ENCODE results near the gene SLC7A11.
"Not testable (repeated sequence)": the region's sequence is repeated elsewhere in the genome, so short reads cannot be mapped to it uniquely, and the experiment has no call there.

The SLC7A11 gene

GRCh38 chr4:138210576-138210975 is 31.6 kb downstream of the SLC7A11 start:
- not testable (repeated sequence) for DNase-seq (ENCODE audit: low read depth in 2 of 2, low spot score in 1 of 2)

GRCh38 chr4:138209094-138209493 is 33.1 kb downstream of the SLC7A11 start:
- no peak for DNase-seq (ENCODE audit: low read depth in 2 of 2, low spot score in 1 of 2)

GRCh38 chr4:138205531-138206233 is 36.5 kb downstream of the SLC7A11 start:
- no peak for DNase-seq (ENCODE audit: low read depth in 2 of 2, low spot score in 1 of 2)

- no peak for DNase-seq (ENCODE audit: low read depth in 2 of 2, low spot score in 1 of 2)
These were observed 37.6 kb downstream of the SLC7A11 start for GRCh38 chr4:138204507-138204906.

- DNase-seq (ENCODE audit: low read depth in 2 of 2, low spot score in 1 of 2), result no peak
These were observed 39.5 kb downstream of the SLC7A11 start for GRCh38 chr4:138202686-138203085.

- DNase-seq (ENCODE audit: low read depth in 2 of 2, low spot score in 1 of 2), result no peak
These were observed 41.9 kb downstream of the SLC7A11 start for GRCh38 chr4:138200236-138200590.

- DNase-seq (ENCODE audit: low read depth in 2 of 2, low spot score in 1 of 2), result no peak
These were observed 42.4 kb downstream of the SLC7A11 start for GRCh38 chr4:138199568-138200235.

- DNase-seq (ENCODE audit: low read depth in 2 of 2, low spot score in 1 of 2), result no peak
These were observed 46.0 kb downstream of the SLC7A11 start for GRCh38 chr4:138196153-138196552.

GRCh38 chr4:138193963-138194362 is 48.2 kb downstream of the SLC7A11 start:
- DNase-seq (ENCODE audit: low read depth in 2 of 2, low spot score in 1 of 2), result no peak

- DNase-seq (ENCODE audit: low read depth in 2 of 2, low spot score in 1 of 2), result no peak
These were observed 50.0 kb downstream of the SLC7A11 start for GRCh38 chr4:138192113-138192512.

- no peak for DNase-seq (ENCODE audit: low read depth in 2 of 2, low spot score in 1 of 2)
These were observed 51.7 kb downstream of the SLC7A11 start for GRCh38 chr4:138190452-138190858.

- DNase-seq (ENCODE audit: low read depth in 2 of 2, low spot score in 1 of 2), result no peak
These were observed 52.9 kb downstream of the SLC7A11 start for GRCh38 chr4:138189206-138189605.

- DNase-seq (ENCODE audit: low read depth in 2 of 2, low spot score in 1 of 2), result no peak
These were observed 53.6 kb downstream of the SLC7A11 start for GRCh38 chr4:138188406-138189084.

GRCh38 chr4:138185859-138186645 is 56.1 kb downstream of the SLC7A11 start:
- DNase-seq (ENCODE audit: low read depth in 2 of 2, low spot score in 1 of 2), result no peak

GRCh38 chr4:138184886-138185285 is 57.3 kb downstream of the SLC7A11 start:
- no peak for DNase-seq (ENCODE audit: low read depth in 2 of 2, low spot score in 1 of 2)

- no peak for DNase-seq (ENCODE audit: low read depth in 2 of 2, low spot score in 1 of 2)
These were observed 59.2 kb downstream of the SLC7A11 start for GRCh38 chr4:138182838-138183426.

- no peak for DNase-seq (ENCODE audit: low read depth in 2 of 2, low spot score in 1 of 2)
These were observed 60.9 kb downstream of the SLC7A11 start for GRCh38 chr4:138181287-138181686.

GRCh38 chr4:138178566-138178965 is 63.6 kb downstream of the SLC7A11 start:
- no peak for DNase-seq (ENCODE audit: low read depth in 2 of 2, low spot score in 1 of 2)

- DNase-seq (ENCODE audit: low read depth in 2 of 2, low spot score in 1 of 2), result no peak
These were observed 64.7 kb downstream of the SLC7A11 start for GRCh38 chr4:138177278-138177968.

- DNase-seq (ENCODE audit: low read depth in 2 of 2, low spot score in 1 of 2), result no peak
These were observed 67.0 kb downstream of the SLC7A11 start for GRCh38 chr4:138174981-138175794.

All from stimulated activated CD8-positive, alpha-beta memory T cell treated with anti-CD3 and anti-CD28 coated beads, Interleukin-4, amount 100 ng/mL, for 4 hours (primary cell).